Measurements from ENCODE around the gene CACNA2D4.
"Not testable (repeated sequence)": the region's sequence is repeated elsewhere in the genome, so short reads cannot be mapped to it uniquely, and the experiment has no call there.

Gene CACNA2D4, protein sequence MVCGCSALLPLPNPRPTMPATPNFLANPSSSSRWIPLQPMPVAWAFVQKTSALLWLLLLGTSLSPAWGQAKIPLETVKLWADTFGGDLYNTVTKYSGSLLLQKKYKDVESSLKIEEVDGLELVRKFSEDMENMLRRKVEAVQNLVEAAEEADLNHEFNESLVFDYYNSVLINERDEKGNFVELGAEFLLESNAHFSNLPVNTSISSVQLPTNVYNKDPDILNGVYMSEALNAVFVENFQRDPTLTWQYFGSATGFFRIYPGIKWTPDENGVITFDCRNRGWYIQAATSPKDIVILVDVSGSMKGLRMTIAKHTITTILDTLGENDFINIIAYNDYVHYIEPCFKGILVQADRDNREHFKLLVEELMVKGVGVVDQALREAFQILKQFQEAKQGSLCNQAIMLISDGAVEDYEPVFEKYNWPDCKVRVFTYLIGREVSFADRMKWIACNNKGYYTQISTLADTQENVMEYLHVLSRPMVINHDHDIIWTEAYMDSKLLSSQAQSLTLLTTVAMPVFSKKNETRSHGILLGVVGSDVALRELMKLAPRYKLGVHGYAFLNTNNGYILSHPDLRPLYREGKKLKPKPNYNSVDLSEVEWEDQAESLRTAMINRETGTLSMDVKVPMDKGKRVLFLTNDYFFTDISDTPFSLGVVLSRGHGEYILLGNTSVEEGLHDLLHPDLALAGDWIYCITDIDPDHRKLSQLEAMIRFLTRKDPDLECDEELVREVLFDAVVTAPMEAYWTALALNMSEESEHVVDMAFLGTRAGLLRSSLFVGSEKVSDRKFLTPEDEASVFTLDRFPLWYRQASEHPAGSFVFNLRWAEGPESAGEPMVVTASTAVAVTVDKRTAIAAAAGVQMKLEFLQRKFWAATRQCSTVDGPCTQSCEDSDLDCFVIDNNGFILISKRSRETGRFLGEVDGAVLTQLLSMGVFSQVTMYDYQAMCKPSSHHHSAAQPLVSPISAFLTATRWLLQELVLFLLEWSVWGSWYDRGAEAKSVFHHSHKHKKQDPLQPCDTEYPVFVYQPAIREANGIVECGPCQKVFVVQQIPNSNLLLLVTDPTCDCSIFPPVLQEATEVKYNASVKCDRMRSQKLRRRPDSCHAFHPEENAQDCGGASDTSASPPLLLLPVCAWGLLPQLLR

GRCh38 chr12:1918081-1918883 lies at the start of gene CACNA2D4:
CACNA2D4 (minus strand) TSS chr12:1918652; CDS start chr12:1918473, 179 bp downstream.
- DNase-seq (ENCODE audit: low read depth): no peak

- no peak for DNase-seq (ENCODE audit: low read depth)
Observed at GRCh38 chr12:1966561-1967226, 48.2 kb upstream of the CACNA2D4 start.

DNA sequence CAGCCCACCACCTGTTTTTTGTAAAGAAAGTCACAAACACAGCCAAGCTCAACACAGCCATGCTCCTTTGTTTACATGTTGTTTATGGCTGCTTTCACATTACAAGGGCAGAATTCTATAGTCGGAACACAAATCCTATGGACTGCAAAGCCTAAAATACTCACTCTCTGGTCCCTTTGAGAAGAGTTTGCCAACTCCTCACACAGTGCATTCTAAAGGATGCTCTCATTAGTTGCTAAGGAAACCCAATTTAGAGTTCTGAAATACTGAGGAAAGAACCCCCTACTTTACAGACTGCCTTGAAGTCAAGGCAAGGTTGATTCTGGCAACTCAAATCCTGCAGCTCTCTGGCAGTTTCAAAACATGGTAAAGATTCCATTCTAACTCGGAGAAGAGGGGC lies 47.5 kb upstream of the CACNA2D4 start:
- DNase-seq (ENCODE audit: low read depth): no peak

- DNase-seq (ENCODE audit: low read depth): no peak
Observed at GRCh38 chr12:1962051-1963020, 43.9 kb upstream of the CACNA2D4 start.

GRCh38 chr12:1956716-1957115 lies 38.3 kb upstream of the CACNA2D4 start:
- DNase-seq (ENCODE audit: low read depth): no peak

- no peak for DNase-seq (ENCODE audit: low read depth)
Observed at GRCh38 chr12:1949771-1950470, 31.5 kb upstream of the CACNA2D4 start.

DNA sequence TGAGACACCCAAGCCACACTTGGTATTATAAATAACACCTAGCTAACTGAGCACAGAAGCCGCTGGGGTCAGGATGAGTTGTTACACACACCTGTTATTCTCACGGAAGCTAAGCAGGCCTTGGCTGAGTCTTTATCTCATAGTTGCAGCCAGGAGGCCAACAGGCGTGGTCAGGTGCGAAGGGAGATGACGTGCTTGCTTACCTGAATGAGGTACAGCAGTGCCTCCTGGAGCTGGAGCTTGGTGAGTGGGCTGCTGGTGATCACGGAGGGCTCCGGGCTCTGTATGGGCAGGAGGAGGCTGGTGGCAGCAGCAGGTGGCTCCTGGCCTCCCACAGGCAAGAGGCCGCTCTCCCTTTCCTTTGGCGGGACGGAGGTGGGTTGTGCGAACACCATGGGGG lies 30.4 kb upstream of the CACNA2D4 start:
- DNase-seq (ENCODE audit: low read depth): no peak

DNA sequence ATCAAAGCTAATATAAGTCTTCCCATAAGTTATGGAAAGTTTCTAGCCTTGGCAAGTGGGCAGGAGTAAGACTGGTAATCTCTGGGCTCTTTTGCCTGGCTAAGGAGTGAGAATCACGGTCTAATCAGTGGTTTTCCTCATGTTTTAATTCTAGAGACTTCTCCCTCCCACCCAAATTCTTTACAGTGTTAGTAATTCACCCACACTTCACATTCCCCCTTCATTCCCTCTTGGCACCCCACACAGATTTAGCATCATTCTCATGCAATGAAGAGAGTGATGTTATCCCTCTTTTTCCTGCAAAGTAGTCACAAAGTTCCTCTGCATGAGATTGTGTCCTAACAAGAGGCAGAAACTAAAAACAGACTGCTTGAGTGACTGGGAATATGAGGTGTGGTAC lies 28.6 kb upstream of the CACNA2D4 start:
- DNase-seq (ENCODE audit: low read depth): no peak

GRCh38 chr12:1946296-1946695 lies 27.8 kb upstream of the CACNA2D4 start:
- DNase-seq (ENCODE audit: low read depth): no peak

GRCh38 chr12:1945502-1945901 lies 27.1 kb upstream of the CACNA2D4 start:
- not testable (repeated sequence) for DNase-seq (ENCODE audit: low read depth)

GRCh38 chr12:1939801-1940607 lies 21.6 kb upstream of the CACNA2D4 start:
- DNase-seq (ENCODE audit: low read depth): peak; percentile 37

DNA sequence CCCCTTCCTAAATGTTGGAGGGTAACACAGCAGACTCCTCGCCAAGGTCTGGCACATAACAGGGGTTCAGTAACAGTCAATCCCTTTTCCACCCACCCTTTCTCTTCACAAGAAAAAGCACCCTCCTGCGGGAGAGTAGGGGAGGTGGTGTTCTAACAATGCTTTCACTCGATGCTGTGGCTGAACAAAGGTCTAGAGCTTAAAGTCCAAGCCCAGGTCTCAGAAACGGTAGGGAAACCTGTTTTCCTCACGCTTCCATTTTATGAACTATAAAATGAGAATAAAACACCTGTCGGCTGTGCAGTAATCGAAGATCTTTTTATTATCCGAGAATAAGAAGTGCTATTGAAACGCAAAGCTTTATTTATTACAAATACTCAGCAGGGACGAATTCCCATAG lies 20.9 kb upstream of the CACNA2D4 start:
- no peak for DNase-seq (ENCODE audit: low read depth)

DNA sequence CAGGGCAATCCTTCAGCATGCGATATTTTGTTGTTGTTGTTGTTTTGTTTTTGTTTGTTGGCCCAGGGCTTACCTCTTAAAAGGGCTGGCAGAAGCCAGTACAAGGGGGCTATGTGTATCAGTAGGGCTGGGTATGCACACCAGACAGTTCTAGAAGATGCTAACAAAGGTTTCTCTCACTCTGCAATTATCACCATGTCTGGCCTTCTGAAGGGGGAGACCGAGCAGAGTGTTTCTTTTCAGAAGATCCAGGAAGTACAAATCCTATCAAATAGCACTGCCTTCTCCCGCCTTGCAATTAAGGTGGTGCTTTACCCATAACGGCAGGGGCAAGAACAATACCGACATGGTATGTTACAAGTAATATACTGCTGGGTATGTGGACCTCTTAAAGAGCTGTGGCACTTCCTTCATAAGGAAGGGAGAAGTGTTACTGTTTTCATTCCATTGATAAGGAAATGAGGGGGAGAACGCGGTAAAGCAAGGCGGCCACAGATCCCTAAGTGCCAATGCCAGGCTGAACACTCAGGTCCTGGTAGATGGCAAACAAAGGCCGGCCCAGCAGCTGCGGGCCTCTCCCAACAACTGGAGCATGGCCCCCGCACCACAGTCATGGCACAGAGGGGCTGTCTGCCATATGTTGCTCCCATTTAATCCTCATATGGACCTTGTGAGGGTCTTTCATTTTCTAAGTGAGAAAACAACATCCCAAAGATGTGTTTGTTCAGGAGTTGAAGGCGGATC lies 19.2 kb upstream of the CACNA2D4 start:
- no peak for DNase-seq (ENCODE audit: low read depth)

DNA sequence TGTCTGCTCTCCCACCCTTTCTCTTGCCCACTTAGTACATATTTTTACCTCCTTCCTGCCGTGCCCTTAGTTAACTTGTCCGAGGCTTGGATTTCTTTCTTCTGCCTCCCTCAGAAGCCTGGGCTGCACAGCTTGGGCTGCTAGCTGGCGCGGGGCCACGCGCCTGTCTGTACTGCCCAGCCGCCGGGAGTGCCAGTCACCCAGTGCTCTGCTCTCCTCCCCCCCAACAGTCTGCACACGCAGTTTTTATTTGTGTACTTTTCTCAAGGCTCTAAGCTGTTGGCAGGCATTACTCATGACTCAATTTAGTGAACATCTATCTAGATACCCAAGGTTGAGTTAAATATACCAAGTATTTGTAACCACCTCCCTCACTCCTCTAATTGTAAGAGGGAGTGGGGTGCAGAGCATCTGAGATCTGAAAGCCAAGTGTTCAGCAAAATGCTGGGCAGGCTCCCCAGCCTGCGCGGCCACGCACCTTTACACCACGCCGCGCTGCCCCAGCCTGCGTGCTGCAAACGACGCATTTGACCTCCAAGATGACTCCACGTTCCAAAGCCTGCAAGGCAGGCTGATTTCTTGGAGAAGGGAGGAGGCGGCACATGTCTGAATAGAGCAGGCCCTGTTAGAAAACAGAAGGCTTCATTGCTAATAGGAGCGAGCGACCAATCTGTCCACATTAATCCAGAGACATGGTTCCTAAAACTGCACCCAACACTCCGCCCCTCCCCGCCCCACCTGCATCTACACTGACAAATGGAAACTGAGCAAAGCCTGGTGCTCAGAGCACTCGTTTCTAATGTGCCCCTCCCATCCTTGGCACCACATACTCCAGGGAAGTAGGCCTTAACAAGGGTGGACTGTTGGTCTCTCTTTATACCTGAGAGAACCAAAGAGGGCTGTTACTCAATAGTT lies 18.2 kb upstream of the CACNA2D4 start:
- DNase-seq (ENCODE audit: low read depth): no peak

DNA sequence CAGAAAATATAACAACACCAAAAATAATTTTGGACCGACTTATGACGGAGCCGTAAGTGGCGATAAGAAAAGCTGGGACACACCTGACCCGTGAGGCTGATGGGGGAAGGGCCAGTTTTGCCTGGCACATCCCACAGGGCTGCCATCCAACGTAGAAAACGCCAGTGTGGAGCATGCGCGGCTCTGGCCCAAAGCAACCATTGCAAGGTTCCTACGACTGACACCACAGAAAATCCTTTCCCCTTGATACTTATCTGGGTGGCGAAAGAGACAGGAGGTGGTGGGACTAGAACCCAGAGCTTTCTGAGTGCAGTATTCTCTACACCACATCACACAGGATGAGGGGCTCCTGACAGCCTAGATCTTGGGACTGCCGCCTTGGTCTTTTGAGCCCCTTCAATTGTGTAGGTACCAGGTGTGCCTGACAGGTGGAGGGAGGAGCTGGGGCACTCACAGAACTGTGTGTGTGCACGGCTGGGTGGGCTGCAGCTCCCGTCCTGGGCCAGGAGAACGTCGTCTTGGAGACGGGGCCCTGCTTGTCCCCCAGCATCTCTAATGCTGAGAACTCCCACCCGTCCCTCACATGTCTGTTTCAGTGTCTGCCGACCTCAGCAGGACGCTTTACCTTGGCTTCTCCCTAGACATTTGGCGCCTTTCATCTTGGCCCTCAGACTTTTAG lies 17.4 kb upstream of the CACNA2D4 start:
- no peak for DNase-seq (ENCODE audit: low read depth)

DNA sequence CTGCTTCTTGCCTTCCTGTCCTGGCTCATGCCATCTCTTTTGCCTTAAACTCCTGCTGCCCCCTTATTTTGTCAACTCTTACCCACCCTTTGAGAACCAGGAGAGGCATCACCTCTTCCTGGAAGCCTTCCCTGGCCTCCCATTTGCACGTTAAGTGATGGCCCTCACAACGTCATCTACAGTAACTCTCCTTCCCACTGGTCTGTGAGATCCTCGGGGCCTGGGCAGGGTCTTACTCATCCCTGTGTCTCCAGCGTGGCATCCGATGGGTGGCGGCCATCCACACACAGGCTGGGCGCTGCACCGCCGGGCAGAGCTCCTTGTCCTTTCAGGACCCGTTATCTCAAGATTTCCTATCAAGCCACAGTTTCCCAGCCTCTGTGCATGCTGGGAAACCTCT lies 16.8 kb upstream of the CACNA2D4 start:
- no peak for DNase-seq (ENCODE audit: low read depth)
